ENCODE data around the gene EHBP1.

- TF ChIP-seq POLR2A (IDR thresholded peaks at IDR 0.05) = no peak
- TF ChIP-seq, protein P1, sequence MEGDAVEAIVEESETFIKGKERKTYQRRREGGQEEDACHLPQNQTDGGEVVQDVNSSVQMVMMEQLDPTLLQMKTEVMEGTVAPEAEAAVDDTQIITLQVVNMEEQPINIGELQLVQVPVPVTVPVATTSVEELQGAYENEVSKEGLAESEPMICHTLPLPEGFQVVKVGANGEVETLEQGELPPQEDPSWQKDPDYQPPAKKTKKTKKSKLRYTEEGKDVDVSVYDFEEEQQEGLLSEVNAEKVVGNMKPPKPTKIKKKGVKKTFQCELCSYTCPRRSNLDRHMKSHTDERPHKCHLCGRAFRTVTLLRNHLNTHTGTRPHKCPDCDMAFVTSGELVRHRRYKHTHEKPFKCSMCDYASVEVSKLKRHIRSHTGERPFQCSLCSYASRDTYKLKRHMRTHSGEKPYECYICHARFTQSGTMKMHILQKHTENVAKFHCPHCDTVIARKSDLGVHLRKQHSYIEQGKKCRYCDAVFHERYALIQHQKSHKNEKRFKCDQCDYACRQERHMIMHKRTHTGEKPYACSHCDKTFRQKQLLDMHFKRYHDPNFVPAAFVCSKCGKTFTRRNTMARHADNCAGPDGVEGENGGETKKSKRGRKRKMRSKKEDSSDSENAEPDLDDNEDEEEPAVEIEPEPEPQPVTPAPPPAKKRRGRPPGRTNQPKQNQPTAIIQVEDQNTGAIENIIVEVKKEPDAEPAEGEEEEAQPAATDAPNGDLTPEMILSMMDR (IDR thresholded peaks at IDR 0.05) = no peak
- no peak for TF ChIP-seq POLR2AphosphoS5 (IDR thresholded peaks at IDR 0.05)
Observed at GRCh38 chr2:62717503-62718081, 12.1 kb downstream of the EHBP1 start.
